PC-9 (cell line): ENCODE measurements around the gene USP1.

Experiments
- EZH2 ChIP-seq: fragments of 200-600 bp; sonication (generic); IDR thresholded peaks from 2 replicates; pipeline ENCODE4 v1.8.0; 2017; ENCODE audit warnings: antibody characterized with exemption, low read depth
- TF ChIP-seq, protein P1 (sequence below): fragments of 200-600 bp; sonication (generic); conservative IDR thresholded peaks from 2 replicates; pipeline ENCODE4 v1.6.1; 2017; ENCODE audit warnings: mixed run types, antibody characterized with exemption, mild to moderate bottlenecking, moderate library complexity

DNA sequence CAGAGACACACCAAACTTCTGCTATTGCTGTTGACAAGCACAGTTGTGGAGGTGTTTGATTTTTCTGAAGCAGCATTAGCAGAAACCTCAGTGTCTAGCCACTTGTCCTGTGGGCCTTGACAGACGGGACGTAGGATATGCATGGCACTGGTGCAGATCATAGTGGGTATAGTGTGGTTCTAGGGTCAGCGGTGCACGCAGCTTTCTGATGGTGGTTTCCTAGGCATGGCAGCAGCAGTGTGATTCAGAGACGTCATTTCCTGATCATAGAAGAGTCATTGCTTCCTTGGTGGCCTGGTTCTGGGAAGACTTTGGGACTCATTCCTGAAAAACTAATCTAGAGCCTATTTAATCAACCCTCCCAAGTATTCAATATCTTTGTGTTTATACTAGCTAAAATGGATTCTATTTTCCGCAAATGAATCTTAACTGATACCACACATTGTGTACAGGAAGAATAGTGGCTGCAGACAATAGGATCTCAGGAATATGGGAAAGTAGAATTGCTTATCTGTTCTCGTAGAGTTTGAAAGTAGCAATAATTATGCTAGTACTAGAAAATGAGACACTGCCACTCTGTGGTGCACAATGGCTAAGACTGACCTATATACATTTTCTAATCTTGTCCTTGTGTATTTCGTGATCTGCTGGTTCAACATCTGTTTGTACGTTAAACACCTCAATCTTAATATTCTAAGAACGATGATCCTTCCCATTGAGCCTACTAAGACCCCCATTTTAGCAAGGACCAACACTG is 2.8 kb upstream of the USP1 start:
- TF ChIP-seq, protein P1, sequence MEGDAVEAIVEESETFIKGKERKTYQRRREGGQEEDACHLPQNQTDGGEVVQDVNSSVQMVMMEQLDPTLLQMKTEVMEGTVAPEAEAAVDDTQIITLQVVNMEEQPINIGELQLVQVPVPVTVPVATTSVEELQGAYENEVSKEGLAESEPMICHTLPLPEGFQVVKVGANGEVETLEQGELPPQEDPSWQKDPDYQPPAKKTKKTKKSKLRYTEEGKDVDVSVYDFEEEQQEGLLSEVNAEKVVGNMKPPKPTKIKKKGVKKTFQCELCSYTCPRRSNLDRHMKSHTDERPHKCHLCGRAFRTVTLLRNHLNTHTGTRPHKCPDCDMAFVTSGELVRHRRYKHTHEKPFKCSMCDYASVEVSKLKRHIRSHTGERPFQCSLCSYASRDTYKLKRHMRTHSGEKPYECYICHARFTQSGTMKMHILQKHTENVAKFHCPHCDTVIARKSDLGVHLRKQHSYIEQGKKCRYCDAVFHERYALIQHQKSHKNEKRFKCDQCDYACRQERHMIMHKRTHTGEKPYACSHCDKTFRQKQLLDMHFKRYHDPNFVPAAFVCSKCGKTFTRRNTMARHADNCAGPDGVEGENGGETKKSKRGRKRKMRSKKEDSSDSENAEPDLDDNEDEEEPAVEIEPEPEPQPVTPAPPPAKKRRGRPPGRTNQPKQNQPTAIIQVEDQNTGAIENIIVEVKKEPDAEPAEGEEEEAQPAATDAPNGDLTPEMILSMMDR = no peak; the same call in 1 of the 2 replicates
- no peak for TF ChIP-seq EZH2
